ENCODE results near the gene DDIT3.

GRCh38 chr12:57474862-57475261 lies 45.5 kb downstream of the DDIT3 start:
- TF ChIP-seq EZH2phosphoT487 (IDR thresholded peaks at IDR 0.05; ENCODE audit: borderline replicate concordance, low read depth, low read length), result no peak
- TF ChIP-seq, protein P1, sequence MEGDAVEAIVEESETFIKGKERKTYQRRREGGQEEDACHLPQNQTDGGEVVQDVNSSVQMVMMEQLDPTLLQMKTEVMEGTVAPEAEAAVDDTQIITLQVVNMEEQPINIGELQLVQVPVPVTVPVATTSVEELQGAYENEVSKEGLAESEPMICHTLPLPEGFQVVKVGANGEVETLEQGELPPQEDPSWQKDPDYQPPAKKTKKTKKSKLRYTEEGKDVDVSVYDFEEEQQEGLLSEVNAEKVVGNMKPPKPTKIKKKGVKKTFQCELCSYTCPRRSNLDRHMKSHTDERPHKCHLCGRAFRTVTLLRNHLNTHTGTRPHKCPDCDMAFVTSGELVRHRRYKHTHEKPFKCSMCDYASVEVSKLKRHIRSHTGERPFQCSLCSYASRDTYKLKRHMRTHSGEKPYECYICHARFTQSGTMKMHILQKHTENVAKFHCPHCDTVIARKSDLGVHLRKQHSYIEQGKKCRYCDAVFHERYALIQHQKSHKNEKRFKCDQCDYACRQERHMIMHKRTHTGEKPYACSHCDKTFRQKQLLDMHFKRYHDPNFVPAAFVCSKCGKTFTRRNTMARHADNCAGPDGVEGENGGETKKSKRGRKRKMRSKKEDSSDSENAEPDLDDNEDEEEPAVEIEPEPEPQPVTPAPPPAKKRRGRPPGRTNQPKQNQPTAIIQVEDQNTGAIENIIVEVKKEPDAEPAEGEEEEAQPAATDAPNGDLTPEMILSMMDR (conservative IDR thresholded peaks at IDR 0.05; ENCODE audit: low read length), result no peak
